Upper lobe of left lung (tissue), 6 donors: ENCODE data around the gene DAPK1. TPM values are rescaled to one million over a fixed set of nuclear protein-coding genes. Genes with fewer than 3 reads are reported as not detected.

Experiments used
- ATAC-seq, 2 donors: fragments of 200-7000 bp; cut with Tn5 transposase; one replicate each; pipeline ENCODE4 v1.9.1; 2022; ENCODE audit warnings: mild to moderate bottlenecking in 2 of 2, moderate library complexity in 2 of 2; ENCODE audit not compliant: low FRiP score in 2 of 2
- DNase-seq, 2 donors: peaks; one replicate each; pipeline ENCODE4 v3.0.0-alpha.2; 2019 to 2020
- H3K27ac ChIP-seq, 4 donors: fragments of 200-600 bp; sonication (generic); one replicate each; pipeline ENCODE4 v1.5.1; 2016 to 2019
- H3K27me3 ChIP-seq, 4 donors: fragments of 200-600 bp; sonication (generic); one replicate each; pipeline ENCODE4 v1.5.1; 2017 to 2019
- H3K36me3 ChIP-seq, 4 donors: fragments of 200-600 bp; sonication (generic); one replicate each; pipeline ENCODE4 v1.5.1; 2016 to 2019
- H3K4me1 ChIP-seq, 4 donors: fragments of 200-600 bp; sonication (generic); one replicate each; pipeline ENCODE4 v1.5.1; 2018 to 2019
- H3K4me3 ChIP-seq, 4 donors: fragments of 200-600 bp; sonication (generic); one replicate each; pipeline ENCODE4 v1.5.1; 2017 to 2019; ENCODE audit warnings: mild to moderate bottlenecking in 2 of 4, moderate library complexity in 1 of 4
- H3K9me3 ChIP-seq, 4 donors: fragments of 200-600 bp; sonication (generic); one replicate each; pipeline ENCODE4 v1.5.1; 2018 to 2019
- CTCF ChIP-seq, 6 experiments: fragments of 450-650 bp in 4 of 6; fragments of 200-600 bp in 2 of 6; sonication (generic) in 2 of 6; IDR thresholded peaks; one replicate each; pipeline ENCODE4 v1.5.1; 2016 to 2019; ENCODE audit warnings: antibody characterized with exemption in 6 of 6
- EP300 ChIP-seq, 4 donors: sonication (generic); formaldehyde crosslinking; IDR thresholded peaks; one replicate each; pipeline ENCODE4 v1.5.1; 2017; ENCODE audit warnings: antibody characterized with exemption in 4 of 4, control low read depth in 2 of 4
- POLR2A ChIP-seq, 4 donors: fragments of 450-650 bp; IDR thresholded peaks; one replicate each; pipeline ENCODE4 v1.5.1; 2016 to 2017; ENCODE audit warnings: antibody characterized with exemption in 4 of 4, mild to moderate bottlenecking in 2 of 4
- POLR2AphosphoS5 ChIP-seq, 2 donors: sonication (generic); formaldehyde crosslinking; IDR thresholded peaks; one replicate each; pipeline ENCODE4 v1.5.1; 2017; ENCODE audit warnings: antibody characterized with exemption in 2 of 2
- WGBS, 2 donors: methylation state at CpG; one replicate each; pipeline ENCODE4 v1.1.5; 2017 to 2018; 5-methylcytosine and 5-hydroxymethylcytosine counted together
- total RNA-seq, 6 donors: library from RNA; depleted of rRNA in 4 of 6; stranded (reverse); fragments of >200 nt in 4 of 6; gene quantifications; one replicate each; pipeline versions ENCODE4 v1.1.0 to v1.2.1, GENCODE V29; 2016 to 2021
- donor health status: DM: no; HTN: no; CAD: no; lungs with moderate emphysema.
- donor health status: DM: no; HTN: yes; CAD: no; lungs with severe emphysema.

The DAPK1 gene
- total RNA-seq, 6 donors from 2014 or later = 125 to 334 (median 213) TPM

- Histone ChIP-seq H3K4me1 (peaks cover 7 to 17% (median 10%) of the 10 kb centered on the region in 4 donors), H3K36me3 (peaks cover 4 to 43% (median 16%) of the 10 kb centered on the region in 4 donors), H3K9me3 (no peaks in the 10 kb centered on the region), H3K4me3 (peak overlapping the region in 2 of 4 donors; percentile 14 to 75), H3K27me3 (no peaks in the 10 kb centered on the region), H3K27ac (no peak overlapping the region)
- DNase-seq (no peak), ATAC-seq (no peak)
- TF ChIP-seq POLR2AphosphoS5 (IDR thresholded peaks at IDR 0.05) (no peak), EP300 (IDR thresholded peaks at IDR 0.05) (no peak), POLR2A (IDR thresholded peaks at IDR 0.05) (no peak), CTCF (IDR thresholded peaks at IDR 0.05) (no peak)
- 82 to 93% methylated on average over 2 of the region's 2 CpGs for WGBS, 2 donors
Measured at GRCh38 chr9:87729246-87729645, 231.6 kb downstream of the DAPK1 start.

GRCh38 chr9:87731321-87731720 is 233.7 kb downstream of the DAPK1 start:
- TF ChIP-seq CTCF (IDR thresholded peaks at IDR 0.05) (no peak), EP300 (IDR thresholded peaks at IDR 0.05) (no peak), POLR2AphosphoS5 (IDR thresholded peaks at IDR 0.05) (no peak), POLR2A (IDR thresholded peaks at IDR 0.05) (no peak)
- ATAC-seq (no peak), DNase-seq (no peak)
- peaks cover 7 to 9% (median 8%) of the 10 kb centered on the region in 4 donors for H3K4me1 ChIP-seq
- H3K27ac ChIP-seq = no peak overlapping the region
- no peak overlapping the region for H3K4me3 ChIP-seq
- H3K36me3 ChIP-seq = peaks cover 4 to 43% (median 16%) of the 10 kb centered on the region in 4 donors
- H3K9me3 ChIP-seq = no peaks in the 10 kb centered on the region
- no peaks in the 10 kb centered on the region for H3K27me3 ChIP-seq
- 88 to 92% methylated on average over 2 of the region's 2 CpGs for WGBS, 2 donors

DNA sequence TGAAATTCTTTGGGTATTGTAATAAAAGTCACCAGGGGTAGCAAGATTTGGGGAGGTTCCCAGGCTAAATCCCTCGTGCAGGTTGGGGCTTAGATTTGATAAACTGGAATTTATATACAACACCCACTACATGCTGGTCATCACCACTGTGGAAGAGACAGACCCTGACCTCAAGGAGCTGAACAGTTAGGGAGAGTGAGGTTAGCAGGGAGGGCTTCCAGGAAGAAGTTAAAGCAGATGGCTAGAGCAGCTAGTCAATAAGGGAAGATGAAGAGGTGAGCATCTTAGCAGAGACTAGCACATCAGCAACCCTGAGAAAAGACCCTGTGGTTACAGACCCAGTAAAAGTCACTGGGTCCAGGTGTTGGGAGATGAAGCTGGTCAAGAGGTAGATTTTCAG is 234.7 kb downstream of the DAPK1 start:
- Histone ChIP-seq H3K9me3 (no peaks in the 10 kb centered on the region), H3K36me3 (peaks cover 4 to 43% (median 16%) of the 10 kb centered on the region in 4 donors), H3K27ac (no peak overlapping the region), H3K27me3 (no peaks in the 10 kb centered on the region), H3K4me3 (no peak overlapping the region), H3K4me1 (peaks cover 0 to 2% (median under 1%) of the 10 kb centered on the region in 4 donors)
- WGBS, 2 donors = 79 to 87% methylated on average over 1 of the region's 1 CpG
- no peak for DNase-seq
- TF ChIP-seq POLR2AphosphoS5 (IDR thresholded peaks at IDR 0.05) (no peak), EP300 (IDR thresholded peaks at IDR 0.05) (no peak), CTCF (IDR thresholded peaks at IDR 0.05) (no peak), POLR2A (IDR thresholded peaks at IDR 0.05) (no peak)
- ATAC-seq = no peak

- Histone ChIP-seq H3K36me3 (peaks cover 4 to 41% (median 15%) of the 10 kb centered on the region in 4 donors), H3K4me1 (peaks cover 0 to 2% (median 0%) of the 10 kb centered on the region in 4 donors), H3K27ac (no peak overlapping the region), H3K4me3 (no peak overlapping the region), H3K9me3 (no peaks in the 10 kb centered on the region), H3K27me3 (no peaks in the 10 kb centered on the region)
- DNase-seq (no peak), ATAC-seq (no peak)
- TF ChIP-seq POLR2A (IDR thresholded peaks at IDR 0.05) = no peak
- no peak for TF ChIP-seq POLR2AphosphoS5 (IDR thresholded peaks at IDR 0.05)
- no peak for TF ChIP-seq EP300 (IDR thresholded peaks at IDR 0.05)
- TF ChIP-seq CTCF (IDR thresholded peaks at IDR 0.05) = no peak
- 80 to 95% methylated on average over 3 of the region's 3 CpGs for WGBS, 2 donors
Measured at GRCh38 chr9:87732756-87733155, 235.1 kb downstream of the DAPK1 start.
